Measurements from ENCODE around the gene SLC38A6. TPM values are rescaled to one million over a fixed set of nuclear protein-coding genes. Genes with fewer than 3 reads are reported as not detected.

Gene SLC38A6
- total RNA-seq, 4 donors from 2014 or later, result 11.1 to 19.1 (median 12.0) TPM

DNA sequence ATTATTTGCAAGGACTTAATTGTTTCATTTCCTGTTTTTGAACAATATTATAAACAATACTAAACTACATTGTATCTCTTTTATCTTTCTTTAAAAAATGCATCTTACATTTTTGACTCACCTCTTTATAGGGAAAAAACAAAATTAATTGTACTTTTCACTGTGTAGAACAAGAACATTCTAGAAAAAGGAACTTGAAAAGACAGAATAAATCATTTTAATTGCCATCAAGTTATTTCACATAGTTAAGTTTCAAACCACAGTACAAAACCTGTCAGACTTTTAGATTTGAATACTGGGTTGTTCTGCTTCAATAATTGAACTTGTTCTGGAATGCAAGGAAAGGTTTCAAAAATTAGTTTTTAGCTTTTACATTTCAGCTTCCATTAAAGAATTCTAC is 50.0 kb downstream of the SLC38A6 start:
- no peak for DNase-seq (ENCODE audit: extremely low spot score)
- TF ChIP-seq EP300 (IDR thresholded peaks at IDR 0.05) (no peak), POLR2A (IDR thresholded peaks at IDR 0.05; ENCODE audit: low read depth) (no peak), POLR2AphosphoS5 (IDR thresholded peaks at IDR 0.05) (no peak)
- TF ChIP-seq, protein P1, sequence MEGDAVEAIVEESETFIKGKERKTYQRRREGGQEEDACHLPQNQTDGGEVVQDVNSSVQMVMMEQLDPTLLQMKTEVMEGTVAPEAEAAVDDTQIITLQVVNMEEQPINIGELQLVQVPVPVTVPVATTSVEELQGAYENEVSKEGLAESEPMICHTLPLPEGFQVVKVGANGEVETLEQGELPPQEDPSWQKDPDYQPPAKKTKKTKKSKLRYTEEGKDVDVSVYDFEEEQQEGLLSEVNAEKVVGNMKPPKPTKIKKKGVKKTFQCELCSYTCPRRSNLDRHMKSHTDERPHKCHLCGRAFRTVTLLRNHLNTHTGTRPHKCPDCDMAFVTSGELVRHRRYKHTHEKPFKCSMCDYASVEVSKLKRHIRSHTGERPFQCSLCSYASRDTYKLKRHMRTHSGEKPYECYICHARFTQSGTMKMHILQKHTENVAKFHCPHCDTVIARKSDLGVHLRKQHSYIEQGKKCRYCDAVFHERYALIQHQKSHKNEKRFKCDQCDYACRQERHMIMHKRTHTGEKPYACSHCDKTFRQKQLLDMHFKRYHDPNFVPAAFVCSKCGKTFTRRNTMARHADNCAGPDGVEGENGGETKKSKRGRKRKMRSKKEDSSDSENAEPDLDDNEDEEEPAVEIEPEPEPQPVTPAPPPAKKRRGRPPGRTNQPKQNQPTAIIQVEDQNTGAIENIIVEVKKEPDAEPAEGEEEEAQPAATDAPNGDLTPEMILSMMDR (IDR thresholded peaks at IDR 0.05), result no peak
- Histone ChIP-seq H3K27me3 (no peaks in the 10 kb centered on the region), H3K4me1 (peaks cover 0 to 7% (median 0%) of the 10 kb centered on the region in 4 donors), H3K36me3 (no peaks in the 10 kb centered on the region), H3K27ac (replicated peaks in 1 of 4) (no peak overlapping the region), H3K9me3 (no peaks in the 10 kb centered on the region), H3K4me3 (no peak overlapping the region)
- intact Hi-C loops (cut with DNase I), result loop anchor here (10.0 kb wide), 1 partner anchor 164 kb away; no protein-coding TSS in a partner anchor

DNA sequence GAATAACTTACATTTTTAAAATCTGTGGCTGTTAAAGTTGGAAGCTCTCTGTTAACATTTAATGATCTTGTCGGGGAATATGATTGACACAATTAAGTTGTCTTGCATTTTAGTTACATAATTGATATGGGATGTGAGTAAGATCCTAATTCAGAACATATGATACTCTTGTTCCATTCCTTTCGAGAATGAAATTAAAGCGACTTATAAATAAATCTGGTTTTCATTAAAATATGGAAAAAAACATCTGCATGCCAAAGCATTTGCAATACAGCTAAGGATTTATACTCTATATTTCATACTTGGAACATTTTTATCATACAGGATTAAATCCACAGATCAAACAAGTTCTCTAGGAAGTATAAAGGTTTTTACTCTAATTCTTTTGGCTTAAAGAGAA is 52.0 kb downstream of the SLC38A6 start:
- Histone ChIP-seq H3K36me3 (no peaks in the 10 kb centered on the region), H3K4me1 (peaks cover 0 to 7% (median 0%) of the 10 kb centered on the region in 4 donors), H3K9me3 (no peaks in the 10 kb centered on the region), H3K27ac (replicated peaks in 1 of 4) (no peak overlapping the region), H3K27me3 (no peaks in the 10 kb centered on the region), H3K4me3 (no peak overlapping the region)
- no peak for DNase-seq (ENCODE audit: extremely low spot score)
- TF ChIP-seq POLR2AphosphoS5 (IDR thresholded peaks at IDR 0.05) (no peak), EP300 (IDR thresholded peaks at IDR 0.05) (no peak), POLR2A (IDR thresholded peaks at IDR 0.05; ENCODE audit: low read depth) (no peak)
- TF ChIP-seq, protein P1 (IDR thresholded peaks at IDR 0.05), result no peak
- intact Hi-C loops (cut with DNase I), result loop anchor here (10.0 kb wide), 1 partner anchor 162 kb away; no protein-coding TSS in a partner anchor
- WGBS, result 81% methylated on average over 3 of the region's 3 CpGs

DNA sequence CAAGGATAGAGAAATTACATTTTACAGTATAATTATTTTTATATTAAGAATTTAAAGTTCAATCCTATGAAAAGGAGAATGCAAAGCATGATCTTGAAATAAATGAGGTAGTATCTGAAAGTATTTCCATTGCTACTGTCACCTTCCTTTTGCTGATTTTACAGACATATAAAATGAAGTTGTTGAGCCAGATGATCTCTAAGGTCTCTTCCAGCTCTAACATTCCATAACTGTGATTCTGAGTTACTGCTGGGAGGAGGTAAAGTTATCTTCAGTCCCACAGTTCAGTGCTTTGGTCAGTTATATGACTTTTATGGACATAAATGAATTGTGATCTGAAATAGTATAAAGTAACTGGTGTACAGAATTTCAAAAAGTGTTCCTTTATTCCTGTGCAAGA is 52.8 kb downstream of the SLC38A6 start:
- DNase-seq (ENCODE audit: extremely low spot score), result no peak
- H3K27me3 ChIP-seq, result no peaks in the 10 kb centered on the region
- no peak overlapping the region for H3K4me3 ChIP-seq
- intact Hi-C loops (cut with DNase I), result loop anchor here (10.0 kb wide), 1 partner anchor 161 kb away; no protein-coding TSS in a partner anchor
- H3K4me1 ChIP-seq, result peaks cover 0 to 7% (median 0%) of the 10 kb centered on the region in 4 donors
- TF ChIP-seq POLR2A (IDR thresholded peaks at IDR 0.05; ENCODE audit: low read depth) (no peak), POLR2AphosphoS5 (IDR thresholded peaks at IDR 0.05) (no peak), EP300 (IDR thresholded peaks at IDR 0.05) (no peak)
- TF ChIP-seq, protein P1 (IDR thresholded peaks at IDR 0.05), result no peak
- H3K36me3 ChIP-seq, result no peaks in the 10 kb centered on the region
- no peak overlapping the region for H3K27ac ChIP-seq (replicated peaks in 1 of 4)
- H3K9me3 ChIP-seq, result no peaks in the 10 kb centered on the region

DNA sequence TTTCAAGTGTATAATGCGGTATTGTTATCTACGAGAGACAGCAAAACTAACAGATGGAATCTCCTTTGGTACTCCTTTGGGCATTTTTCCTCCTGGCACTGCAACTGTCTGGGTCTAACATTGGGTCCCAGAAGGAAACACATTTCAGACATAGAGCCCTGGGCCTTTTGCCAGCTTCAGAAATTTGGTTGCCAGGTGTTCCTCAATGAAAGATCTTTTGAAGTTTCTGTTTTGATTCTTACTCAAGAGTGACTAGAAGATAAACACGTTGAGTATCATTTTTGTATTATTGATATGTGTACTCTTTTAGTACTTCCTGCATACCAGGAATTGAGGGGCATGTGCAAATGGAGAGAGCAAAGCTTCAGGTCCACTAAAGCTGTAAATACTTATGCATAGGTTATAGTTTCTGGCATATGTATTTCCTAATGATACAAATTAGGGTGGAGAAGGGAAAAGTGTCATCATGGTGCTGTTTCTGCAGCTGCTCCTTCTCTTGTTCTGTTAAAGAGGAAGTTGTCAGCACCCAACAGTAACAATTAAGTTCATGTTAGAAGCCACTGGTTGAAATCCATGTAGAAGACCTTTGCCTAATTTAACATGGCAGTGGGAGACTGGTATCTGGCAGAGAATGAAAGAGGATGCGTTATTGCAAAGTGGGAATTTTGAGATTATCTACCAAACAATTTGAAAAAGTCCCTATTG is 53.5 kb downstream of the SLC38A6 start:
- Histone ChIP-seq H3K4me3 (no peak overlapping the region), H3K27ac (replicated peaks in 1 of 4) (no peak overlapping the region), H3K36me3 (no peaks in the 10 kb centered on the region), H3K4me1 (peaks cover 0 to 7% (median 0%) of the 10 kb centered on the region in 4 donors), H3K27me3 (no peaks in the 10 kb centered on the region), H3K9me3 (no peaks in the 10 kb centered on the region)
- DNase-seq (ENCODE audit: extremely low spot score), result no peak
- intact Hi-C loops (cut with DNase I), result loop anchor here (10.0 kb wide), 1 partner anchor 160 kb away; no protein-coding TSS in a partner anchor
- 76% methylated on average over 4 of the region's 4 CpGs for WGBS
- TF ChIP-seq, protein P1 (IDR thresholded peaks at IDR 0.05), result no peak
- TF ChIP-seq EP300 (IDR thresholded peaks at IDR 0.05) (no peak), POLR2A (IDR thresholded peaks at IDR 0.05; ENCODE audit: low read depth) (no peak), POLR2AphosphoS5 (IDR thresholded peaks at IDR 0.05) (no peak)

All from esophagus muscularis mucosa (tissue), 4 donors.